Erythroblast (primary cell): ENCODE results near the gene OR8D4.

ENCODE experiments used
- GATA1 ChIP-seq: IDR thresholded peaks from 2 replicates; pipeline ENCODE4 v1.6.1; 2011; ENCODE audit warnings: low read depth, mild to moderate bottlenecking, control low read depth, low read length, moderate library complexity
- POLR2A ChIP-seq: IDR thresholded peaks from 2 replicates; pipeline ENCODE4 v1.6.1; 2011; ENCODE audit warnings: mild to moderate bottlenecking, low read length

DNA sequence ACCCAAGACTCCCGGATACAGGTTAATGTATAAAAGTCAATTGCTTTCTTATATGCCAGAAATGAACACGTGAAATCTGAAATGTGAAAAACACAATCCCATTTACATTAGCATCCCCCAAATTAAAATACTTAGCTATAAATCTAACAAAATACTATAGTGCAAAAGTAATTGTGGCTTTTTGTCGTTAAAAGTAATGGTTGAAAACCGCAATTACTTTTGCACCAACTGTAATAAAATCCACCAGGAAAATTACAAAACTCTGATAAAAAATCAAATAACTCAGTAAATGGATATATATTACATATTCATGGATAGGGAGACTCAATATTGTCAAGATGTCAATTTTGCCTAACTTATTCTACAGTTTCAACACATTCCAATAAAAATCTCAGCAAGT is 21.1 kb upstream of the OR8D4 start:
- TF ChIP-seq POLR2A = no peak
- TF ChIP-seq GATA1 = no peak
